Esophagus (tissue), 2 donors: ENCODE measurements around the gene SNRNP27. TPM values are rescaled to one million over a fixed set of nuclear protein-coding genes. Genes with fewer than 3 reads are reported as not detected.
"Not testable (repeated sequence)": the region's sequence is repeated elsewhere in the genome, so short reads cannot be mapped to it uniquely, and the experiment has no call there.

Experiments used
- H3K27ac ChIP-seq, 2 donors: one replicate each; pipeline ENCODE4 v1.5.1; 2013; ENCODE audit warnings: low read depth in 2 of 2, mild to moderate bottlenecking in 2 of 2, inconsistent platforms in 1 of 2, low read length in 1 of 2, moderate library complexity in 1 of 2
- H3K27me3 ChIP-seq, 2 donors: one replicate each; pipeline ENCODE4 v1.6.1; 2013; ENCODE audit warnings: low read length in 2 of 2, control low read depth in 1 of 2, mild to moderate bottlenecking in 1 of 2; ENCODE audit not compliant: insufficient read depth in 2 of 2, control insufficient read depth in 1 of 2
- H3K36me3 ChIP-seq, 2 donors: one replicate each; pipeline ENCODE4 v1.6.1; 2013; ENCODE audit warnings: low read length in 1 of 2; ENCODE audit not compliant: control insufficient read depth in 2 of 2, insufficient read depth in 2 of 2
- H3K4me1 ChIP-seq, 2 donors: one replicate each; pipeline ENCODE4 v1.6.1; 2013; ENCODE audit warnings: low read length in 1 of 2; ENCODE audit not compliant: control insufficient read depth in 2 of 2, insufficient read depth in 2 of 2
- H3K4me3 ChIP-seq, 2 donors: one replicate each; pipeline ENCODE4 v1.5.1; 2013; ENCODE audit warnings: low read length in 2 of 2, mild to moderate bottlenecking in 2 of 2, low read depth in 1 of 2, moderate library complexity in 1 of 2
- H3K9me3 ChIP-seq, 2 donors: one replicate each; pipeline ENCODE4 v1.6.1; 2013; ENCODE audit warnings: mild to moderate bottlenecking in 2 of 2, low read depth in 1 of 2, low read length in 1 of 2, moderate library complexity in 1 of 2; ENCODE audit not compliant: control insufficient read depth in 2 of 2, insufficient read depth in 1 of 2
- WGBS, 2 donors: extraction: QIAGEN DNeasy Blood & Tissue Kit; methylation state at CpG; one replicate each; pipeline ENCODE4 v1.1.7; 2013; 5-methylcytosine and 5-hydroxymethylcytosine counted together
- polyA plus RNA-seq, 2 donors: library from polyadenylated mRNA; stranded (reverse); fragments of 200-250 nt; gene quantifications; one replicate each; pipeline ENCODE4 v1.2.3, GENCODE V29; 2013
- donor health status: healthy with polysubstance abuse.
- donor health status: Bipolar disorder and iron deficiency.

SNRNP27 gene
- polyA plus RNA-seq, 2 donors = 22.0 to 24.4 TPM

DNA sequence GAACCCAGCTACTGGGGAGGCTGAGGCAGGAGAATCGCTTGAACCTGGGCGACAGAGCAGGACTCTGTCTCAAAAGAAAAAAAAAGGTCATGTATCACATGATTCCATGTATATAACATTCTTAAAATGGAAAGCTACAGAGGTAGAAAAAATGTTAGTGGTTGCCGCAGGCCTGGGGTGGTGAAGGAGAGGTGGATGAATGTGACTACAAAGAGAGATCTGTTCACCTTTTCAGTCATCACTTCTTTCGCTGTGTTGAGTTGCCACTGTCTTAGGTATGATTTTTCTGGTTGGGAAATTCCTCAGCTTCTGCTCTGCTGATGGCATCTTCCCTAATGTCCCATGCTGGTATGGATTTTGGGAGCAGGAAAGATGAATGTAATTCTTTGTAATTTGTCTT is 5.3 kb upstream of the SNRNP27 start:
- Histone ChIP-seq H3K27ac (no peak overlapping the region), H3K27me3 (no peaks in the 10 kb centered on the region), H3K36me3 (no peaks in the 10 kb centered on the region), H3K4me1 (no peaks in the 10 kb centered on the region), H3K4me3 (no peak overlapping the region), H3K9me3 (no peaks in the 10 kb centered on the region)
- 90 to 93% methylated on average over 4 of the region's 4 CpGs for WGBS, 2 donors

DNA sequence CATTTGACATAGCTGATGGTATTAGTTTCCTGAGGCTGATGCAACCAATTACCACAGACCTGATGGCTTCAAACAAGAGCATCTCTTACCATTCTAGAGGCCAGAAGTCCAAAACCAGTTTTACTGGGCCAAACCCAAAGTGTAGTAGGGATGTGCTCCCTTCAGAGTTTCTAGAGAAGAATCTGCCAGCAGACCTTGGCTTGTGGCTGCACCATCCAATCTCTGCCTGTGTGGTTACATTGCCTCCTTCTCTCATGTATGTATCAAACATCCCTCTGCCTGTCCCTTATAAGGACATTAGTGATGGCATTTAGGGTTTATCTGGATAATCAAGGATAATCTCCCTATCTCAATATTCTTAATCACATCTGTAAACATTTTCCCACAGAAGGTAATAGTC is 4.5 kb upstream of the SNRNP27 start:
- Histone ChIP-seq H3K36me3 (no peaks in the 10 kb centered on the region), H3K4me3 (no peak overlapping the region), H3K4me1 (no peaks in the 10 kb centered on the region), H3K9me3 (no peaks in the 10 kb centered on the region), H3K27ac (no peak overlapping the region), H3K27me3 (no peaks in the 10 kb centered on the region)

DNA sequence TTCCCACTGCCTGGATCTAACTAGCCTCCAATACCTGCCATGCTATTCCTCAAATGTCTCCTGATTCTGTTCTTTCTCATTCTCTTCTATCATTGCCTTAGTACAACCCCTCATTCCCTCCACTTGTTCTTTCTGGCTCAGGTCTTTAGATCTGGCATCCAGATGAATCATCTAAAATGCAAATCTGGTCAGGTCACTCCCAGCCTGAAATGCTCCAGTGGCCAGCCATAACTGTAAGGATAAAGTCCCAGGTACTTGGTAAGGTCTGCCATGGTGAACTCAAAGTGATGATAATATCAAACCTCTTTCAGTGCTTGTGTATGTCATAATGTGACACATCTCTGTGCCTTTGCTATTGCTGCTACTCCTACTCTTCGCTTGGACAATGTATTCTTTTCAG is 2.9 kb upstream of the SNRNP27 start:
- Histone ChIP-seq H3K4me1 (no peaks in the 10 kb centered on the region), H3K27me3 (no peaks in the 10 kb centered on the region), H3K27ac (no peak overlapping the region), H3K9me3 (no peaks in the 10 kb centered on the region), H3K36me3 (no peaks in the 10 kb centered on the region), H3K4me3 (no peak overlapping the region)
- WGBS, 2 donors = 33 to 44% methylated on average over 1 of the region's 1 CpG

DNA sequence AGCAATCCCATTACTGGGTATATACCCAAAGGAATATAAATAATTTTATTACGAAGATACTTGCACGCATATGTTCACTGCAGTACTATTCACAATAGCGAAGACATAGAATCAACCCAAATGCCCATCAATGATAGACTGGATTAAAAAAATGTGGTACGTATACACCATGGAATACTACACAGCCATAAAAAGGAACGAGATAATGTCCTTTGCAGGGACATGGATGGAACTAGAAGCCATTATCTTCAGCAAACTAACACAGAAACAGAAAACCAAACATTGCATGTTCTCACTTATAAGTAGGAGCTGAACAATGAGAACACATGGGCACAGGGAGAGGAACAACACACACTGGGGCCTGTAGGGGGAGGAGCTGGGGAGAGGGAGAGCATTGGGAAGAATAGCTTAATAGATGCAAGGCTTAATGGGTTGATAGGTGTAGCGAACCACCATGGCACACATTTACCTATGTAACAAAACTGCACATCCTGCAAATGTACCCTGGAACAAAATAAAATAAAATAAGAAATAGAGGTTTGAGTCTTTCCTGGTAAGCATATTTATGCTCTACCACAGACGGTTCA is 825 bp upstream of the SNRNP27 start:
- 94 to 96% methylated on average over 7 of the region's 7 CpGs for WGBS, 2 donors
- not testable (repeated sequence) for H3K27me3 ChIP-seq, H3K4me1 ChIP-seq, H3K27ac ChIP-seq, H3K9me3 ChIP-seq, H3K36me3 ChIP-seq
- peak overlapping the region in 1 of 2 donors; percentile 98 for H3K4me3 ChIP-seq

DNA sequence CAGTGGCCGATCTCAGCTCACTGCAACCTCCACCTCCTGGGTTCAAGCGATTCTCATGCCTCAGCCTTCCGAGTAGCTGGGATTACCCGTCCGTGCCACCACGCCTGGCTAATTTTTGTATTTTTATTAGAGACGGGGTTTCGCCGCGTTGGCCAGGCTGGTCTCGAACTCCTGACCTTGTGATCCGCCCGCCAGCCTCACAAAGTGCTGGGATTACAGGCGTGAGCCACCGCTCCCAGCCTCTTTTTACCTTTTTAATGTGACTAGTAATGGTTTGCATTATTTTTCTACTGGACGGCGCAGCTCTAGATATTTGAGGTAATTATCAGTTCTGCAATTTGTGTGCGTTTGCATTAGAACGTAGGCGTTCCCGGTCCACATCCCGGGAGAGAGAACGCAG is 981 bp downstream of the SNRNP27 start:
- not testable (repeated sequence) for H3K36me3 ChIP-seq, H3K27me3 ChIP-seq, H3K9me3 ChIP-seq, H3K4me1 ChIP-seq
- 26 to 36% methylated on average over 23 of the region's 23 CpGs for WGBS, 2 donors
- H3K4me3 ChIP-seq = peak overlapping the region; percentile 72 to 98
- peak overlapping the region in 1 of 2 donors; percentile 49 for H3K27ac ChIP-seq

DNA sequence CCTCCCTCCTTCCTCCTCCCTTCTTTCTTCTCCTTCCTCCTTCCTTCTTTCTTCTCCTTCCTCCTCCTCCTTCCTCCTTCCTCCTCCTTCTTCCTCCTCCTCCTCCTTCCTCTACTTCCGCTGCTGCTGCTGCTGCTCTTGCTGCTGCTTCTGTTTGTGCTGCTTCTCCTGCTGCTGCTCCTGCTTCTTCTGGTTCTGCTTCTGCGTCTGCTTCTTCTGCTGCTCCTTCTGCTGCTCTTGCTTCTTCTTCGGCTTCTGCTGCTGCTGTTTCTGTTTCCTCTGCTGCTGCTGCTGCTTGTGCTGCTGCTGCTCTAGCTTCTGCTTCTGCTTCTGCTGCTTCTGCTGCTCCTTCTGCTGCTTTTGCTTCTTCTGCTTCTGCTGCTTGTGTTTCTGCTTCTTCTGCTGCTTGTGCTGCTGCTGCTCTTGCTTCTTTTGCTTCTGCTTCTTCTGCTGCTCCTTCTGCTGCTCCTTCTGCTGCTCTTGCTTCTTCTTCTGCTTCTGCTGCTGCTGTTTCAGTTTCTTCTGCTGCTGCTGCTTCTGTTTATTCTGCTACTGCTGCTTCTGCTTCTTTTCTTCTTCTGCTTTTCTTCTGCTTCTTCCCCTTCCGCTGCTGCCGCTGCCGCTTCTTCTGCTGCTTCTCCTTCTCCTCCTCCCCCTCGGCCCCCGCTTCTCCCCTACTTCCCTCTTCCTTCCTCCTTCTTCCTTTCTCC is 8.6 kb downstream of the SNRNP27 start:
- Histone ChIP-seq H3K36me3 (peaks cover 5 to 14% of the 10 kb centered on the region in 2 donors), H3K4me1 (no peaks in the 10 kb centered on the region), H3K27ac (peak overlapping the region in 1 of 2 donors; percentile 42), H3K9me3 (no peaks in the 10 kb centered on the region), H3K4me3 (no peak overlapping the region), H3K27me3 (no peaks in the 10 kb centered on the region)
- WGBS, 2 donors = 60 to 70% methylated on average over 8 of the region's 8 CpGs

DNA sequence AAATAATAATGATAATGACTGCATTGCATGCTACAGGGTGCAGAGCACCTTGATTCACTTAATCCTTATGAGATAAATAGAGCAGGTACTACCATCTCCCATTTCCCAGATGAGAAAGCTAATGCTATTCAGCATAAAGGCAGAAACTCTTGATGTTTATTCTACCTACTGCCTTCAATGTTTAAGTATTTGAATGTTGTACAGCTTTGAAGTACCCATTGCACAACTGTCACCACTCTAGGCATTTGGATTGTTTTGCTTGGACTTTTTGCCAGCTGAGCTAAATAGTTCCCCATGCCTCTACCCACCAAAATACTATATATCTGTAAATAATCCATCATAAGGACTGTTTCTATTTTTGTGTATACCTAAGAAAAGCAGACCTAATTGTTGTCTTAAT is 13.5 kb downstream of the SNRNP27 start:
- no peaks in the 10 kb centered on the region for H3K27me3 ChIP-seq

DNA sequence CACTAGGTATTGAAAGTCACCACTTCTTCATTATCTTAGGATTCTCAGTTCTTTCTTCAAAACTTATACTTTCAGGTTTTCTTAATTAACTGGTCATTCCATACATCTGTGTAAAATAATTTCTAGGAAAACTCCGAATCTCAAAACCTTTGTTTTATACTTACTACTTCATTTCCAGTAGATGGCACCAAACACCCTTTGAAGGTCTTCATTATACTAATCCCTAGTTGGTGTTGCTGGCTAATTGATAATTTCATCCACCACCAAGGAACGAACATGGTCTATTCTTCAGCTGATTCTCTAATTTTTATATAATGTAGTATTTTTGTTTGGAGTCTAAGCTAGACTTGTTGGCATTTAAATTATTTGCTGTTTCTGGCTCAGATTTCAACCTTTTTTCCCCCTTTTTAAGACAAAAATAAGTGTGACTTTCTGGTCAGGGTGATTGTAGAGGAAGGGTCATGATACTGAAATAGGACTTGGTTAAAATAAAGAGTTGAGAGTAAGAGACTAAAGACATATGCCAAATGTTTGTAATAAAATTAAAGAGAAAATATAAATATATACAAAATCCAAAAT is 18.3 kb downstream of the SNRNP27 start:
- no peaks in the 10 kb centered on the region for H3K27me3 ChIP-seq
- no peaks in the 10 kb centered on the region for H3K4me1 ChIP-seq
- WGBS, 2 donors = 4% methylated on average over 2 of the region's 2 CpGs
- peaks cover under 1 to 5% of the 10 kb centered on the region in 2 donors for H3K36me3 ChIP-seq
- H3K9me3 ChIP-seq = no peaks in the 10 kb centered on the region
- H3K4me3 ChIP-seq = no peak overlapping the region
- H3K27ac ChIP-seq = no peak overlapping the region

More for the DNA sequence above, 13.5 kb downstream of the SNRNP27 start:
- Histone ChIP-seq H3K9me3 (no peaks in the 10 kb centered on the region), H3K27ac (no peak overlapping the region), H3K36me3 (peaks cover 5 to 6% of the 10 kb centered on the region in 2 donors), H3K4me3 (no peak overlapping the region), H3K4me1 (no peaks in the 10 kb centered on the region)

DNA sequence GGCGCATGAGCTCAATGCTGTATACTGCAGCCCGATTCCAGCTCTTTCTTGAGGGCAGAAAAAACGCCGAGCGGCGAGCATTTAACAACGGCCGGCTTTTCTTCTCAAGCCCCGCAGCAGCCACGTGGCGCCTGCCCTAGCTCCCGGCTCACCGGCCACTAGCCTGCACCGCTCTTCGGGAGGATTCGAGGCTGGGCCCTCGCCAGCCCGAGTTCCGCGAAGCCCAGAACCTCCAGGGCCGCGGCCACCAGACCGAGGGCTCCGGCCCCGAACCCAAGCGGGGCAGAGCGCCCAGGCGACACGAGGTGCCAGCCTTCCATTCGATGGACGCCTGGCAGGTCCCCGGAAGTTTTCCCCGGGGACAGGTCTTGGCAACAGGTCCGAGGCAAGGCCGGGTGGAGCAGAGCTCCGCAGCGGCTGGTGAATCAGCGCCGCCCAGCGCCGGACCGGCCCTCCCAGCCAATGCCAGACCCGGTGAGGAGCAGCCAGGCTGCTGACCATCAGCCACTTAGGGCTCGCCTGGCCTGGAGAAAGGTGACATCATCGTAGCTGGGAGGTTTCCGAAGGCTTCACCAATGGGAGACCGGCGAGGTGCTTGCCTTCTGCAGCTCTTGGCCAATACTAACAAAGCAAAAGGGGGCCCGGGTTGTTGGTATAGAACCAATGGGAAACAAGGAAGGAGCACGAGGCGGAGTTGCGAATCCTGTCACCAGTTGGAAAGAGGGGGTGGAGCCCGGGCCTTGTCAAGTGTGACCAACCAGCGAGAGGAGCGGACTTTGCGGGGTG is 20.6 kb downstream of the SNRNP27 start:
- Histone ChIP-seq H3K4me1 (no peaks in the 10 kb centered on the region), H3K27me3 (no peaks in the 10 kb centered on the region), H3K27ac (peak overlapping the region; percentile 98 to 99), H3K9me3 (no peaks in the 10 kb centered on the region), H3K36me3 (no peaks in the 10 kb centered on the region), H3K4me3 (peak overlapping the region; percentile 62 to 71)
- 0% methylated on average over 56 of the region's 56 CpGs for WGBS, 2 donors
